ENCODE results near the gene CAMLG.

CAMLG gene

GRCh38 chr5:134738133-134738962, at the start of gene CAMLG (continued):
- TF ChIP-seq, protein P1, sequence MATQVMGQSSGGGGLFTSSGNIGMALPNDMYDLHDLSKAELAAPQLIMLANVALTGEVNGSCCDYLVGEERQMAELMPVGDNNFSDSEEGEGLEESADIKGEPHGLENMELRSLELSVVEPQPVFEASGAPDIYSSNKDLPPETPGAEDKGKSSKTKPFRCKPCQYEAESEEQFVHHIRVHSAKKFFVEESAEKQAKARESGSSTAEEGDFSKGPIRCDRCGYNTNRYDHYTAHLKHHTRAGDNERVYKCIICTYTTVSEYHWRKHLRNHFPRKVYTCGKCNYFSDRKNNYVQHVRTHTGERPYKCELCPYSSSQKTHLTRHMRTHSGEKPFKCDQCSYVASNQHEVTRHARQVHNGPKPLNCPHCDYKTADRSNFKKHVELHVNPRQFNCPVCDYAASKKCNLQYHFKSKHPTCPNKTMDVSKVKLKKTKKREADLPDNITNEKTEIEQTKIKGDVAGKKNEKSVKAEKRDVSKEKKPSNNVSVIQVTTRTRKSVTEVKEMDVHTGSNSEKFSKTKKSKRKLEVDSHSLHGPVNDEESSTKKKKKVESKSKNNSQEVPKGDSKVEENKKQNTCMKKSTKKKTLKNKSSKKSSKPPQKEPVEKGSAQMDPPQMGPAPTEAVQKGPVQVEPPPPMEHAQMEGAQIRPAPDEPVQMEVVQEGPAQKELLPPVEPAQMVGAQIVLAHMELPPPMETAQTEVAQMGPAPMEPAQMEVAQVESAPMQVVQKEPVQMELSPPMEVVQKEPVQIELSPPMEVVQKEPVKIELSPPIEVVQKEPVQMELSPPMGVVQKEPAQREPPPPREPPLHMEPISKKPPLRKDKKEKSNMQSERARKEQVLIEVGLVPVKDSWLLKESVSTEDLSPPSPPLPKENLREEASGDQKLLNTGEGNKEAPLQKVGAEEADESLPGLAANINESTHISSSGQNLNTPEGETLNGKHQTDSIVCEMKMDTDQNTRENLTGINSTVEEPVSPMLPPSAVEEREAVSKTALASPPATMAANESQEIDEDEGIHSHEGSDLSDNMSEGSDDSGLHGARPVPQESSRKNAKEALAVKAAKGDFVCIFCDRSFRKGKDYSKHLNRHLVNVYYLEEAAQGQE (tag by site-specific recombination; IDR thresholded peaks at IDR 0.05) = peak; percentile 43
- TF ChIP-seq ZBTB48 (tag by site-specific recombination; IDR thresholded peaks at IDR 0.05) (no peak), ZNF777 (tag by site-specific recombination; IDR thresholded peaks at IDR 0.05; ENCODE audit: borderline replicate concordance) (peak; percentile 94), REPIN1 (tag by site-specific recombination; IDR thresholded peaks at IDR 0.05; ENCODE audit: low read depth) (no peak), ZSCAN18 (tag by site-specific recombination; IDR thresholded peaks at IDR 0.05) (no peak), ZNF112 (tag by site-specific recombination; IDR thresholded peaks at IDR 0.05) (no peak), ZNF133 (tag by site-specific recombination; IDR thresholded peaks at IDR 0.05) (no peak), HOXD13 (CRISPR knock-in tag; IDR thresholded peaks at IDR 0.05; ENCODE audit: borderline replicate concordance) (no peak), PRDM2 (tag by site-specific recombination; IDR thresholded peaks at IDR 0.05; ENCODE audit: borderline replicate concordance) (no peak), ZNF580 (tag by site-specific recombination; IDR thresholded peaks at IDR 0.05) (peak; percentile 79), ZNF169 (tag by site-specific recombination; IDR thresholded peaks at IDR 0.05) (no peak), ZNF292 (tag by site-specific recombination; IDR thresholded peaks at IDR 0.05; ENCODE audit: borderline replicate concordance, low read depth) (no peak), YY2 (tag by site-specific recombination; IDR thresholded peaks at IDR 0.05) (peak; percentile 90), ZNF707 (tag by site-specific recombination; IDR thresholded peaks at IDR 0.05) (0 out of 2 replicates have a peak, but pooled peaks have one; percentile 14), ZNF621 (tag by site-specific recombination; IDR thresholded peaks at IDR 0.05) (no peak)
- TF ChIP-seq, protein P2, sequence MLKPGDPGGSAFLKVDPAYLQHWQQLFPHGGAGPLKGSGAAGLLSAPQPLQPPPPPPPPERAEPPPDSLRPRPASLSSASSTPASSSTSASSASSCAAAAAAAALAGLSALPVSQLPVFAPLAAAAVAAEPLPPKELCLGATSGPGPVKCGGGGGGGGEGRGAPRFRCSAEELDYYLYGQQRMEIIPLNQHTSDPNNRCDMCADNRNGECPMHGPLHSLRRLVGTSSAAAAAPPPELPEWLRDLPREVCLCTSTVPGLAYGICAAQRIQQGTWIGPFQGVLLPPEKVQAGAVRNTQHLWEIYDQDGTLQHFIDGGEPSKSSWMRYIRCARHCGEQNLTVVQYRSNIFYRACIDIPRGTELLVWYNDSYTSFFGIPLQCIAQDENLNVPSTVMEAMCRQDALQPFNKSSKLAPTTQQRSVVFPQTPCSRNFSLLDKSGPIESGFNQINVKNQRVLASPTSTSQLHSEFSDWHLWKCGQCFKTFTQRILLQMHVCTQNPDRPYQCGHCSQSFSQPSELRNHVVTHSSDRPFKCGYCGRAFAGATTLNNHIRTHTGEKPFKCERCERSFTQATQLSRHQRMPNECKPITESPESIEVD (tag by site-specific recombination; IDR thresholded peaks at IDR 0.05) = 0 out of 2 replicates have a peak, but pooled peaks have one; percentile 7
- TF ChIP-seq, protein P3, sequence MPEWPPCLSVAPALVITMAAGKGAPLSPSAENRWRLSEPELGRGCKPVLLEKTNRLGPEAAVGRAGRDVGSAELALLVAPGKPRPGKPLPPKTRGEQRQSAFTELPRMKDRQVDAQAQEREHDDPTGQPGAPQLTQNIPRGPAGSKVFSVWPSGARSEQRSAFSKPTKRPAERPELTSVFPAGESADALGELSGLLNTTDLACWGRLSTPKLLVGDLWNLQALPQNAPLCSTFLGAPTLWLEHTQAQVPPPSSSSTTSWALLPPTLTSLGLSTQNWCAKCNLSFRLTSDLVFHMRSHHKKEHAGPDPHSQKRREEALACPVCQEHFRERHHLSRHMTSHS (tag by site-specific recombination; IDR thresholded peaks at IDR 0.05) = no peak
- TF ChIP-seq, protein P4, sequence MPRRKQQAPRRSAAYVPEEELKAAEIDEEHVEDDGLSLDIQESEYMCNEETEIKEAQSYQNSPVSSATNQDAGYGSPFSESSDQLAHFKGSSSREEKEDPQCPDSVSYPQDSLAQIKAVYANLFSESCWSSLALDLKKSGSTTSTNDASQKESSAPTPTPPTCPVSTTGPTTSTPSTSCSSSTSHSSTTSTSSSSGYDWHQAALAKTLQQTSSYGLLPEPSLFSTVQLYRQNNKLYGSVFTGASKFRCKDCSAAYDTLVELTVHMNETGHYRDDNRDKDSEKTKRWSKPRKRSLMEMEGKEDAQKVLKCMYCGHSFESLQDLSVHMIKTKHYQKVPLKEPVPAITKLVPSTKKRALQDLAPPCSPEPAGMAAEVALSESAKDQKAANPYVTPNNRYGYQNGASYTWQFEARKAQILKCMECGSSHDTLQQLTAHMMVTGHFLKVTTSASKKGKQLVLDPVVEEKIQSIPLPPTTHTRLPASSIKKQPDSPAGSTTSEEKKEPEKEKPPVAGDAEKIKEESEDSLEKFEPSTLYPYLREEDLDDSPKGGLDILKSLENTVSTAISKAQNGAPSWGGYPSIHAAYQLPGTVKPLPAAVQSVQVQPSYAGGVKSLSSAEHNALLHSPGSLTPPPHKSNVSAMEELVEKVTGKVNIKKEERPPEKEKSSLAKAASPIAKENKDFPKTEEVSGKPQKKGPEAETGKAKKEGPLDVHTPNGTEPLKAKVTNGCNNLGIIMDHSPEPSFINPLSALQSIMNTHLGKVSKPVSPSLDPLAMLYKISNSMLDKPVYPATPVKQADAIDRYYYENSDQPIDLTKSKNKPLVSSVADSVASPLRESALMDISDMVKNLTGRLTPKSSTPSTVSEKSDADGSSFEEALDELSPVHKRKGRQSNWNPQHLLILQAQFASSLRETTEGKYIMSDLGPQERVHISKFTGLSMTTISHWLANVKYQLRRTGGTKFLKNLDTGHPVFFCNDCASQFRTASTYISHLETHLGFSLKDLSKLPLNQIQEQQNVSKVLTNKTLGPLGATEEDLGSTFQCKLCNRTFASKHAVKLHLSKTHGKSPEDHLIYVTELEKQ (tag by site-specific recombination; IDR thresholded peaks at IDR 0.05; ENCODE audit: borderline replicate concordance) = 0 out of 2 replicates have a peak, but pooled peaks have one; percentile 27
- TF ChIP-seq, protein P5, sequence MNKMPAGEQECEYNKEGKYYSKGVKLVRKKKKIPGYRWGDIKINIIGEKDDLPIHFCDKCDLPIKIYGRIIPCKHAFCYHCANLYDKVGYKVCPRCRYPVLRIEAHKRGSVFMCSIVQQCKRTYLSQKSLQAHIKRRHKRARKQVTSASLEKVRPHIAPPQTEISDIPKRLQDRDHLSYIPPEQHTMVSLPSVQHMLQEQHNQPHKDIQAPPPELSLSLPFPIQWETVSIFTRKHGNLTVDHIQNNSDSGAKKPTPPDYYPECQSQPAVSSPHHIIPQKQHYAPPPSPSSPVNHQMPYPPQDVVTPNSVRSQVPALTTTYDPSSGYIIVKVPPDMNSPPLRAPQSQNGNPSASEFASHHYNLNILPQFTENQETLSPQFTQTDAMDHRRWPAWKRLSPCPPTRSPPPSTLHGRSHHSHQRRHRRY (tag by site-specific recombination; IDR thresholded peaks at IDR 0.05) = no peak
